ENCODE data around the gene PAF1.

PAF1 gene

GRCh38 chr19:39407410-39407659 lies 16.4 kb upstream of the PAF1 start:
- TF ChIP-seq CEBPB (IDR thresholded peaks at IDR 0.05) = no peak

GRCh38 chr19:39406656-39407409 lies 15.9 kb upstream of the PAF1 start, which contains the start of gene ZFP36:
TSS of gene ZFP36 (plus strand) at chr19:39406847. CDS start at chr19:39406905, 58 bp downstream.
- TF ChIP-seq, protein P1, sequence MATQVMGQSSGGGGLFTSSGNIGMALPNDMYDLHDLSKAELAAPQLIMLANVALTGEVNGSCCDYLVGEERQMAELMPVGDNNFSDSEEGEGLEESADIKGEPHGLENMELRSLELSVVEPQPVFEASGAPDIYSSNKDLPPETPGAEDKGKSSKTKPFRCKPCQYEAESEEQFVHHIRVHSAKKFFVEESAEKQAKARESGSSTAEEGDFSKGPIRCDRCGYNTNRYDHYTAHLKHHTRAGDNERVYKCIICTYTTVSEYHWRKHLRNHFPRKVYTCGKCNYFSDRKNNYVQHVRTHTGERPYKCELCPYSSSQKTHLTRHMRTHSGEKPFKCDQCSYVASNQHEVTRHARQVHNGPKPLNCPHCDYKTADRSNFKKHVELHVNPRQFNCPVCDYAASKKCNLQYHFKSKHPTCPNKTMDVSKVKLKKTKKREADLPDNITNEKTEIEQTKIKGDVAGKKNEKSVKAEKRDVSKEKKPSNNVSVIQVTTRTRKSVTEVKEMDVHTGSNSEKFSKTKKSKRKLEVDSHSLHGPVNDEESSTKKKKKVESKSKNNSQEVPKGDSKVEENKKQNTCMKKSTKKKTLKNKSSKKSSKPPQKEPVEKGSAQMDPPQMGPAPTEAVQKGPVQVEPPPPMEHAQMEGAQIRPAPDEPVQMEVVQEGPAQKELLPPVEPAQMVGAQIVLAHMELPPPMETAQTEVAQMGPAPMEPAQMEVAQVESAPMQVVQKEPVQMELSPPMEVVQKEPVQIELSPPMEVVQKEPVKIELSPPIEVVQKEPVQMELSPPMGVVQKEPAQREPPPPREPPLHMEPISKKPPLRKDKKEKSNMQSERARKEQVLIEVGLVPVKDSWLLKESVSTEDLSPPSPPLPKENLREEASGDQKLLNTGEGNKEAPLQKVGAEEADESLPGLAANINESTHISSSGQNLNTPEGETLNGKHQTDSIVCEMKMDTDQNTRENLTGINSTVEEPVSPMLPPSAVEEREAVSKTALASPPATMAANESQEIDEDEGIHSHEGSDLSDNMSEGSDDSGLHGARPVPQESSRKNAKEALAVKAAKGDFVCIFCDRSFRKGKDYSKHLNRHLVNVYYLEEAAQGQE (IDR thresholded peaks at IDR 0.05; ENCODE audit: low read depth) = no peak
- 0 out of 2 replicates have a peak, but pooled peaks have one; percentile 48 for TF ChIP-seq TAF1 (IDR thresholded peaks at IDR 0.05; ENCODE audit: low read depth)
- TF ChIP-seq TEAD4 (IDR thresholded peaks at IDR 0.05) = no peak
- TF ChIP-seq, protein P2, sequence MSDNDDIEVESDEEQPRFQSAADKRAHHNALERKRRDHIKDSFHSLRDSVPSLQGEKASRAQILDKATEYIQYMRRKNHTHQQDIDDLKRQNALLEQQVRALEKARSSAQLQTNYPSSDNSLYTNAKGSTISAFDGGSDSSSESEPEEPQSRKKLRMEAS (IDR thresholded peaks at IDR 0.05) = 0 out of 2 replicates have a peak, but pooled peaks have one; percentile 15
- TF ChIP-seq YY1 (IDR thresholded peaks at IDR 0.05; ENCODE audit: low read depth) = 0 out of 2 replicates have a peak, but pooled peaks have one; percentile 51

DNA sequence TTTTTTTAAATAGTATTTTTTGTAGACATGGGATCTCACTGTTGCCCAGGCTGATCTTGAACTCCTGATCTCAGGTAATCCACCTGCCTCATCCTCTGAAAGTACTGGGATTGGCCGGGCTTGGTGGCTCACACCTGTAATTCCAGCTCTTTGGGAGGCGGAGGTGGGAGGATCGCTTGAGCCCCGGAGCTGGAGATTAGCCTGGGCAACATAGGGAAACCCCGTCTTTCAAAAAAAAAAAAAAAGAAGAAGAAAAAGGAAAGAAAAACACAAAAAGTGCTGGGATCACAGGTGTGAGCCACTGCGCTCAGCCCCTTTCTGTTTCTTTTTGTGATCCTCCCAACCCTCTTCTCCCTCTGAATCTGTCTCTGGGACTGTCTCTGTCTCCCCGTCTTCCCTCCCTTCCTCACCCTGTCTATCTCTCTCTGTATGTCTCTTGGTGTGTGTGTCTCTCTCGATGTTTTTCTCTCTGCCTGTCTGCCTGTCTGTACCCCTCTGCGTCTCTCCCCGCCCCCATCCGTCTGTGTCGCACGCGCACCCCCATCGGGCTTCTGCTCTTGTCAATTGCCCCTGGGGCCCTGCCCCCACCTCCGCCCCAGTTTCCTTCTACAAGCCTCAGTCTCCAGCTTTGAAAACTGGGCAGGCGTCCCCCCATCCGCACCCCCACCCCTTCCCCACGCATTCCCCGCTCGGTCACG lies 15.2 kb upstream of the PAF1 start:
- TF ChIP-seq ZBTB7A (IDR thresholded peaks at IDR 0.05; ENCODE audit: low read depth) (no peak), CREB1 (IDR thresholded peaks at IDR 0.05; ENCODE audit: low read depth) (no peak), TEAD4 (IDR thresholded peaks at IDR 0.05) (no peak), EGR1 (IDR thresholded peaks at IDR 0.05) (0 out of 2 replicates have a peak, but pooled peaks have one; percentile 6), NFIC (IDR thresholded peaks at IDR 0.05) (no peak), EP300 (IDR thresholded peaks at IDR 0.05; ENCODE audit: borderline replicate concordance) (no peak)

GRCh38 chr19:39405261-39405957 lies 14.5 kb upstream of the PAF1 start:
- TF ChIP-seq NFIC (IDR thresholded peaks at IDR 0.05) (no peak), YY1 (IDR thresholded peaks at IDR 0.05; ENCODE audit: low read depth) (no peak), ZBTB7A (IDR thresholded peaks at IDR 0.05; ENCODE audit: low read depth) (no peak), TCF12 (IDR thresholded peaks at IDR 0.05; ENCODE audit: low read depth) (no peak), CREB1 (IDR thresholded peaks at IDR 0.05; ENCODE audit: low read depth) (no peak)

DNA sequence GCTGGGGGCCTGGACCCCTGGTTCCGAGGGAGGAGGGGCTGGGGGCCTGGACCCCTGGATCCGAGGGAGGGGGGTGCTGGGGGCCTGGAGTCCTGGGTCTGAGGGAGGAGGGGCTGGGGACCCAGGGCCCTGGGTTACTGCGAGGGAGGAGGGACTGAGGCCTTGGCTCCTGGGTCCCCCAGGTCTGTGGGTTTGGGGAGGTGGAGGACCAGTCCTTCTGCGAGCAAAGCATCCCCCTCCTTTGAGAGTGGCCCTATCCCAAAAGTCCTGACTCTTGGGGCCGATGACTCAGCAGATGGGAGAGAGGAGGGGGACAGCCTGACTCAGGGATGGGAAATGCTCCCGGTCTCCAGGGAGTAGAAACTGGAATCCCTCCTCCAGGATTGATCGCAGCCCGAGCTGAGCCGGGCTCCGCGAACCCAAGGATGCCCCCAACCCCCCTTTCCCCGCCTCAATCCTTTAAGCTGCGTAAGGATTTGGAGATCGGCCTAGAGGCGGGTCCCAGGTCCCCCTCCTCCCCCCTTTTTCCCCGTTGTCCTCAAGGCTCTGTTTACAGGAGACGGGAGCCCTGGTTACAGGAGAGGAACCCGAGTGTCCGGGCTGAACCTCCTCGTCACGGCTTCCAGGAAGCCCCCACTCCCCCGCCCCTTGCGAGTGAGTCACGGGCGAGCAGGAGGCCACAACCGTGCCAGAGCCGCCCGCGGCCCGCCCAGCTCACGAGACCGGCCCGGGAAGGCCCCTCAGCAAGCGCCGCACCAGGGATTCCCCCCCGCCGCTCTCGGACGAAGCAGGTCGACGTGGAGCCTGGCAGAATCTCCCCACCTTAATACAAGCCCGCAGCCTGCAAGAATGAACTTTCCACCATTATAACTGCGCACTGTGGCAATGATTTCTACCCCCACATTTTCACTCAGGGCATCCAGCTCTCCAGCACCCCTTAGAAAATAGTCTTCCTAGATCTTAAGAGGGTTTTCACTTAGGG lies 12.7 kb upstream of the PAF1 start:
- no peak for TF ChIP-seq TCF12 (IDR thresholded peaks at IDR 0.05; ENCODE audit: low read depth)
- TF ChIP-seq RAD21 (IDR thresholded peaks at IDR 0.05; ENCODE audit: low read depth) = no peak
- peak; percentile 46; the same call in 1 of the 2 replicates for TF ChIP-seq NFIC (IDR thresholded peaks at IDR 0.05)
- no peak for TF ChIP-seq CREB1 (IDR thresholded peaks at IDR 0.05; ENCODE audit: low read depth)
- no peak for TF ChIP-seq TEAD4 (IDR thresholded peaks at IDR 0.05)
- no peak for TF ChIP-seq YY1 (IDR thresholded peaks at IDR 0.05; ENCODE audit: low read depth)
- no peak for TF ChIP-seq CEBPB (IDR thresholded peaks at IDR 0.05)
- TF ChIP-seq, protein P2 (IDR thresholded peaks at IDR 0.05) = 0 out of 2 replicates have a peak, but pooled peaks have one; percentile 23
- 0 out of 2 replicates have a peak, but pooled peaks have one; percentile 28 for TF ChIP-seq ZBTB7A (IDR thresholded peaks at IDR 0.05; ENCODE audit: low read depth)

- TF ChIP-seq CREB1 (IDR thresholded peaks at IDR 0.05; ENCODE audit: low read depth) (no peak), TCF12 (IDR thresholded peaks at IDR 0.05; ENCODE audit: low read depth) (peak; percentile 65; the same call in 1 of the 2 replicates), FOXM1 (IDR thresholded peaks at IDR 0.05; ENCODE audit: borderline replicate concordance, low read depth) (no peak), USF1 (IDR thresholded peaks at IDR 0.05) (peak; percentile 77), CEBPB (IDR thresholded peaks at IDR 0.05) (no peak), EGR1 (IDR thresholded peaks at IDR 0.05) (peak; percentile 100), EP300 (IDR thresholded peaks at IDR 0.05; ENCODE audit: borderline replicate concordance) (0 out of 2 replicates have a peak, but pooled peaks have one; percentile 24), TEAD4 (IDR thresholded peaks at IDR 0.05) (peak; percentile 48), YY1 (IDR thresholded peaks at IDR 0.05; ENCODE audit: low read depth) (no peak), TAF1 (IDR thresholded peaks at IDR 0.05; ENCODE audit: low read depth) (0 out of 2 replicates have a peak, but pooled peaks have one; percentile 23), ZBTB7A (IDR thresholded peaks at IDR 0.05; ENCODE audit: low read depth) (peak; percentile 98), NFIC (IDR thresholded peaks at IDR 0.05) (0 out of 2 replicates have a peak, but pooled peaks have one; percentile 31), RAD21 (IDR thresholded peaks at IDR 0.05; ENCODE audit: low read depth) (no peak)
- TF ChIP-seq, protein P1 (IDR thresholded peaks at IDR 0.05; ENCODE audit: low read depth) = no peak
- TF ChIP-seq, protein P2 (IDR thresholded peaks at IDR 0.05) = peak; percentile 98
Observed at GRCh38 chr19:39402346-39403300, 11.7 kb upstream of the PAF1 start.

Data from Ishikawa (cell line).